Stimulated activated CD4-positive, alpha-beta T cell treated with anti-CD3 and anti-CD28 coated beads, Interleukin-12 subunit alpha, Interleukin-12 subunit beta, amount 100 ng/mL, for 48 hours (primary cell): ENCODE measurements around the gene TBC1D1.

Experiments used
- DNase-seq, 3 donors: peaks; one replicate each; pipeline ENCODE4 v3.0.0-alpha.2; 2020; ENCODE audit warnings: low read depth in 2 of 3, low spot score in 1 of 3

Gene TBC1D1

GRCh38 chr4:37990731-37991245 is 99.9 kb downstream of the TBC1D1 start:
- no peak for DNase-seq

- no peak for DNase-seq
These were observed 100.9 kb downstream of the TBC1D1 start for GRCh38 chr4:37991623-37992410.

GRCh38 chr4:37993806-37994205 is 102.9 kb downstream of the TBC1D1 start:
- no peak for DNase-seq

GRCh38 chr4:37994569-37994968 is 103.7 kb downstream of the TBC1D1 start:
- DNase-seq = no peak

- DNase-seq = no peak
These were observed 104.5 kb downstream of the TBC1D1 start for GRCh38 chr4:37995299-37995821.

- DNase-seq = no peak
These were observed 105.3 kb downstream of the TBC1D1 start for GRCh38 chr4:37995981-37996775.

- no peak for DNase-seq
These were observed 107.3 kb downstream of the TBC1D1 start for GRCh38 chr4:37998226-37998625.

- no peak for DNase-seq
These were observed 108.3 kb downstream of the TBC1D1 start for GRCh38 chr4:37999000-37999716.

GRCh38 chr4:37999965-38000364 is 109.1 kb downstream of the TBC1D1 start:
- no peak for DNase-seq

- DNase-seq = no peak
These were observed 111.0 kb downstream of the TBC1D1 start for GRCh38 chr4:38001927-38002326.

- no peak for DNase-seq
These were observed 111.7 kb downstream of the TBC1D1 start for GRCh38 chr4:38002451-38003071.

GRCh38 chr4:38003102-38003501 is 112.2 kb downstream of the TBC1D1 start:
- no peak for DNase-seq

GRCh38 chr4:38003628-38004027 is 112.7 kb downstream of the TBC1D1 start:
- DNase-seq = no peak

GRCh38 chr4:38004062-38004461 is 113.2 kb downstream of the TBC1D1 start:
- no peak for DNase-seq

- no peak for DNase-seq
These were observed 114.0 kb downstream of the TBC1D1 start for GRCh38 chr4:38004887-38005286.

GRCh38 chr4:38005637-38006036 is 114.8 kb downstream of the TBC1D1 start:
- DNase-seq = no peak

- DNase-seq = no peak
These were observed 116.8 kb downstream of the TBC1D1 start for GRCh38 chr4:38007645-38008044.

- DNase-seq = no peak
These were observed 117.7 kb downstream of the TBC1D1 start for GRCh38 chr4:38008571-38009021.

GRCh38 chr4:38009421-38009820 is 118.5 kb downstream of the TBC1D1 start:
- no peak for DNase-seq

- DNase-seq = no peak
These were observed 119.1 kb downstream of the TBC1D1 start for GRCh38 chr4:38009949-38010348.
